ENCODE data around the gene ARHGAP4. TPM values are rescaled to one million over a fixed set of nuclear protein-coding genes. Genes with fewer than 3 reads are reported as not detected.

Gene ARHGAP4
- total RNA-seq, 2 donors from 2014 or later, result 155 to 276 TPM

- Mint-ChIP-seq H3K9me3 (no peaks in the 10 kb centered on the region), H3K36me3 (peaks cover 9% of the 10 kb centered on the region), H3K27me3 (no peaks in the 10 kb centered on the region), H3K4me3 (peak overlapping the region; percentile 97), H3K4me1 (ENCODE audit: low read depth in 2 of 2) (peaks cover 22 to 39% of the 10 kb centered on the region in 2 donors), H3K27ac (peak overlapping the region; percentile 94 to 96)
- ATAC-seq (no peak), DNase-seq (ENCODE audit: low spot score) (no peak)
Observed at GRCh38 chrX:153968754-153969124, 42.7 kb upstream of the ARHGAP4 start.

- Mint-ChIP-seq H3K27me3 (no peaks in the 10 kb centered on the region), H3K9me3 (no peaks in the 10 kb centered on the region), H3K4me1 (ENCODE audit: low read depth in 2 of 2) (peaks cover 22 to 36% of the 10 kb centered on the region in 2 donors), H3K4me3 (peak overlapping the region; percentile 97), H3K27ac (peak overlapping the region; percentile 94 to 96), H3K36me3 (peaks cover 9% of the 10 kb centered on the region)
- ATAC-seq (no peak), DNase-seq (ENCODE audit: low spot score) (no peak)
Observed at GRCh38 chrX:153968255-153968654, 42.2 kb upstream of the ARHGAP4 start.

- peak overlapping the region; percentile 94 to 96 for H3K27ac Mint-ChIP-seq
- DNase-seq (ENCODE audit: low spot score) (no peak), ATAC-seq (no peak)
- H3K36me3 Mint-ChIP-seq, result peaks cover 9% of the 10 kb centered on the region
- no peaks in the 10 kb centered on the region for H3K27me3 Mint-ChIP-seq
- no peaks in the 10 kb centered on the region for H3K9me3 Mint-ChIP-seq
- H3K4me1 Mint-ChIP-seq (ENCODE audit: low read depth in 2 of 2), result peaks cover 22 to 33% of the 10 kb centered on the region in 2 donors
- peak overlapping the region; percentile 97 for H3K4me3 Mint-ChIP-seq
Observed at GRCh38 chrX:153967536-153968224, 41.6 kb upstream of the ARHGAP4 start.

GRCh38 chrX:153966841-153967535, 40.9 kb upstream of the ARHGAP4 start:
- Mint-ChIP-seq H3K36me3 (peaks cover 9% of the 10 kb centered on the region), H3K4me1 (ENCODE audit: low read depth in 2 of 2) (peaks cover 22 to 33% of the 10 kb centered on the region in 2 donors), H3K27me3 (no peaks in the 10 kb centered on the region), H3K4me3 (peak overlapping the region; percentile 97), H3K27ac (peak overlapping the region; percentile 94 to 96), H3K9me3 (no peaks in the 10 kb centered on the region)
- no peak for ATAC-seq
- no peak for DNase-seq (ENCODE audit: low spot score)

- H3K9me3 Mint-ChIP-seq, result no peaks in the 10 kb centered on the region
- ATAC-seq (no peak), DNase-seq (ENCODE audit: low spot score) (no peak)
- peaks cover 22 to 30% of the 10 kb centered on the region in 2 donors for H3K4me1 Mint-ChIP-seq (ENCODE audit: low read depth in 2 of 2)
- H3K27me3 Mint-ChIP-seq, result no peaks in the 10 kb centered on the region
- H3K4me3 Mint-ChIP-seq, result peak overlapping the region; percentile 97
- peak overlapping the region; percentile 94 to 96 for H3K27ac Mint-ChIP-seq
- peaks cover 9% of the 10 kb centered on the region for H3K36me3 Mint-ChIP-seq
Observed at GRCh38 chrX:153966283-153966688, 40.2 kb upstream of the ARHGAP4 start.

GRCh38 chrX:153965406-153965805, 39.3 kb upstream of the ARHGAP4 start:
- Mint-ChIP-seq H3K27ac (peak overlapping the region in 1 of 2 donors; percentile 94), H3K4me3 (no peak overlapping the region), H3K27me3 (no peaks in the 10 kb centered on the region), H3K4me1 (ENCODE audit: low read depth in 2 of 2) (peaks cover 22 to 30% of the 10 kb centered on the region in 2 donors), H3K9me3 (no peaks in the 10 kb centered on the region), H3K36me3 (peaks cover 9% of the 10 kb centered on the region)
- no peak for ATAC-seq
- no peak for DNase-seq (ENCODE audit: low spot score)

- no peak for ATAC-seq
- no peak overlapping the region for H3K4me3 Mint-ChIP-seq
- peaks cover 9% of the 10 kb centered on the region for H3K36me3 Mint-ChIP-seq
- no peak for DNase-seq (ENCODE audit: low spot score)
- no peak overlapping the region for H3K27ac Mint-ChIP-seq
- peaks cover 22 to 27% of the 10 kb centered on the region in 2 donors for H3K4me1 Mint-ChIP-seq (ENCODE audit: low read depth in 2 of 2)
- H3K9me3 Mint-ChIP-seq, result no peaks in the 10 kb centered on the region
- no peaks in the 10 kb centered on the region for H3K27me3 Mint-ChIP-seq
Observed at GRCh38 chrX:153964105-153964504, 38.0 kb upstream of the ARHGAP4 start.

- peaks cover 22 to 27% of the 10 kb centered on the region in 2 donors for H3K4me1 Mint-ChIP-seq (ENCODE audit: low read depth in 2 of 2)
- H3K9me3 Mint-ChIP-seq, result no peaks in the 10 kb centered on the region
Observed at GRCh38 chrX:153963546-153963945, 37.5 kb upstream of the ARHGAP4 start.

GRCh38 chrX:153961292-153961691, 35.2 kb upstream of the ARHGAP4 start:
- Mint-ChIP-seq H3K4me1 (ENCODE audit: low read depth in 2 of 2) (peaks cover 4 to 9% of the 10 kb centered on the region in 2 donors), H3K9me3 (no peaks in the 10 kb centered on the region), H3K27ac (no peak overlapping the region), H3K27me3 (no peaks in the 10 kb centered on the region), H3K4me3 (no peak overlapping the region), H3K36me3 (no peaks in the 10 kb centered on the region)
- DNase-seq (ENCODE audit: low spot score), result no peak
- ATAC-seq, result no peak

More at GRCh38 chrX:153963546-153963945, 37.5 kb upstream of the ARHGAP4 start:
- Mint-ChIP-seq H3K27ac (no peak overlapping the region), H3K4me3 (no peak overlapping the region), H3K27me3 (no peaks in the 10 kb centered on the region), H3K36me3 (peaks cover 9% of the 10 kb centered on the region)
- no peak for ATAC-seq
- DNase-seq (ENCODE audit: low spot score), result no peak

- H3K36me3 Mint-ChIP-seq, result no peaks in the 10 kb centered on the region
- H3K27me3 Mint-ChIP-seq, result no peaks in the 10 kb centered on the region
- H3K4me1 Mint-ChIP-seq (ENCODE audit: low read depth in 2 of 2), result peaks cover 0 to 4% of the 10 kb centered on the region in 2 donors
- H3K27ac Mint-ChIP-seq, result no peak overlapping the region
- no peak overlapping the region for H3K4me3 Mint-ChIP-seq
- no peaks in the 10 kb centered on the region for H3K9me3 Mint-ChIP-seq
- ATAC-seq (no peak), DNase-seq (ENCODE audit: low spot score) (no peak)
Observed at GRCh38 chrX:153960786-153961185, 34.7 kb upstream of the ARHGAP4 start.

- Mint-ChIP-seq H3K4me1 (ENCODE audit: low read depth in 2 of 2) (no peaks in the 10 kb centered on the region), H3K36me3 (no peaks in the 10 kb centered on the region), H3K27me3 (no peaks in the 10 kb centered on the region), H3K4me3 (no peak overlapping the region), H3K9me3 (no peaks in the 10 kb centered on the region), H3K27ac (no peak overlapping the region)
- DNase-seq (ENCODE audit: low spot score), result no peak
- no peak for ATAC-seq
Observed at GRCh38 chrX:153960077-153960476, 34.0 kb upstream of the ARHGAP4 start.

- H3K4me3 Mint-ChIP-seq, result no peak overlapping the region
- H3K4me1 Mint-ChIP-seq (ENCODE audit: low read depth in 2 of 2), result no peaks in the 10 kb centered on the region
- H3K36me3 Mint-ChIP-seq, result no peaks in the 10 kb centered on the region
- ATAC-seq, result no peak
- H3K27ac Mint-ChIP-seq, result no peak overlapping the region
- no peaks in the 10 kb centered on the region for H3K9me3 Mint-ChIP-seq
- DNase-seq (ENCODE audit: low spot score), result no peak
- no peaks in the 10 kb centered on the region for H3K27me3 Mint-ChIP-seq
Observed at GRCh38 chrX:153959649-153960048, 33.6 kb upstream of the ARHGAP4 start.

GRCh38 chrX:153958605-153959004, 32.5 kb upstream of the ARHGAP4 start:
- no peak for ATAC-seq
- Mint-ChIP-seq H3K9me3 (no peaks in the 10 kb centered on the region), H3K27me3 (no peaks in the 10 kb centered on the region), H3K27ac (no peak overlapping the region), H3K4me1 (ENCODE audit: low read depth in 2 of 2) (no peaks in the 10 kb centered on the region), H3K4me3 (no peak overlapping the region), H3K36me3 (no peaks in the 10 kb centered on the region)
- no peak for DNase-seq (ENCODE audit: low spot score)

GRCh38 chrX:153957224-153957623, 31.2 kb upstream of the ARHGAP4 start:
- Mint-ChIP-seq H3K4me3 (no peak overlapping the region), H3K36me3 (no peaks in the 10 kb centered on the region), H3K4me1 (ENCODE audit: low read depth in 2 of 2) (peaks cover 0 to 3% of the 10 kb centered on the region in 2 donors), H3K27me3 (no peaks in the 10 kb centered on the region), H3K27ac (no peak overlapping the region), H3K9me3 (no peaks in the 10 kb centered on the region)
- ATAC-seq (no peak), DNase-seq (ENCODE audit: low spot score) (no peak)

Data from natural killer cell treated with Interleukin-12 subunit alpha and Interleukin-12 subunit beta and Interleukin-15 and Interleukin-18, amount 100 ng/mL, for 72 hours (primary cell).